HTERT RPE-1 (cell line): ENCODE measurements around the gene METTL14.
"Not testable (repeated sequence)": the region's sequence is repeated elsewhere in the genome, so short reads cannot be mapped to it uniquely, and the experiment has no call there.

Experiments used
- in situ Hi-C: fragments of 300-500 bp; cut with MboI; formaldehyde crosslinking; loops from 4 replicates; pipeline ENCODE4 v1.14.3; 2020; ENCODE audit warnings: low sequenced_read_pairs

Gene METTL14

GRCh38 chr4:118684873-118685811, at the start of gene METTL14:
METTL14 (plus strand) TSS chr4:118685392; CDS start chr4:118685535, 143 bp downstream.
- in situ Hi-C loops: no loop called here

- in situ Hi-C loops: not testable (repeated sequence)
Observed at GRCh38 chr4:118636126-118636525, 49.1 kb upstream of the METTL14 start.

- in situ Hi-C loops: not testable (repeated sequence)
Observed at GRCh38 chr4:118664665-118665064, 20.5 kb upstream of the METTL14 start.

GRCh38 chr4:118669220-118669619, 16.0 kb upstream of the METTL14 start:
- in situ Hi-C loops: not testable (repeated sequence)

- in situ Hi-C loops: not testable (repeated sequence)
Observed at GRCh38 chr4:118670968-118671367, 14.2 kb upstream of the METTL14 start.

- in situ Hi-C loops: no loop called here
Observed at GRCh38 chr4:118676128-118676527, 9.1 kb upstream of the METTL14 start.

- in situ Hi-C loops: no loop called here
Observed at GRCh38 chr4:118680808-118681207, 4.4 kb upstream of the METTL14 start.

GRCh38 chr4:118682928-118683327, 2.3 kb upstream of the METTL14 start:
- in situ Hi-C loops: no loop called here

GRCh38 chr4:118683513-118683912, 1.7 kb upstream of the METTL14 start:
- in situ Hi-C loops: no loop called here

GRCh38 chr4:118703118-118703517, 17.9 kb downstream of the METTL14 start:
- in situ Hi-C loops: no loop called here

GRCh38 chr4:118711052-118711451, 25.9 kb downstream of the METTL14 start:
- in situ Hi-C loops: no loop called here

- in situ Hi-C loops: no loop called here
Observed at GRCh38 chr4:118712872-118713271, 27.7 kb downstream of the METTL14 start.

- in situ Hi-C loops: no loop called here
Observed at GRCh38 chr4:118714682-118715081, 29.5 kb downstream of the METTL14 start.

GRCh38 chr4:118716304-118716703, 31.1 kb downstream of the METTL14 start:
- in situ Hi-C loops: no loop called here

- in situ Hi-C loops: no loop called here
Observed at GRCh38 chr4:118718511-118719170, 33.4 kb downstream of the METTL14 start.

- in situ Hi-C loops: no loop called here
Observed at GRCh38 chr4:118721752-118722151, 36.6 kb downstream of the METTL14 start.

GRCh38 chr4:118723369-118723768, 38.2 kb downstream of the METTL14 start:
- in situ Hi-C loops: no loop called here

- in situ Hi-C loops: no loop called here
Observed at GRCh38 chr4:118727360-118727759, 42.2 kb downstream of the METTL14 start.

GRCh38 chr4:118729287-118730286, 44.4 kb downstream of the METTL14 start:
- in situ Hi-C loops: no loop called here

GRCh38 chr4:118730683-118731082, 45.5 kb downstream of the METTL14 start:
- in situ Hi-C loops: no loop called here
